IMR-90 (cell line): ENCODE results near the gene PTCH1. TPM values are rescaled to one million over a fixed set of nuclear protein-coding genes. Genes with fewer than 3 reads are reported as not detected.
A peak's percentile ranks its signal among the peaks of the same experiment; 100 is the strongest.

Experiments used
- ATAC-seq: fragments of 200-7000 bp; cut with Tn5 transposase; 2 replicates; pipeline ENCODE4 v1.9.1; 2020; ENCODE audit warnings: low read depth, mild to moderate bottlenecking, moderate library complexity
- BruUV-seq: library from RNA; stranded (reverse); fragments of 400-500 nt; replicated peaks from 2 replicates; lab custom pipeline; 2021; lab: Mats Ljungman, UMichigan
- CTCF ChIA-PET: fragments of 300-600 bp; formaldehyde crosslinking; extraction: SDS; loops from one replicate; lab custom pipeline; 2021; ENCODE audit warnings: antibody characterized with exemption; lab: Yijun Ruan, JAX
- POLR2A ChIA-PET: fragments of 300-600 bp; sonication (Branson Sonifier 250); formaldehyde crosslinking; loops from one replicate; lab custom pipeline; 2022; ENCODE audit warnings: antibody characterized with exemption; ENCODE audit not compliant: unreplicated experiment; lab: Charles Lee
- DNase-seq: peaks from one replicate; pipeline ENCODE4 v3.0.0; 2013
- H2AFZ ChIP-seq: replicated peaks from 2 replicates; pipeline ENCODE3; 2013; ENCODE audit warnings: low read length, mild to moderate bottlenecking; ENCODE audit not compliant: poor library complexity
- H2AK5ac ChIP-seq: 2 replicates; pipeline ENCODE4 v1.6.1; 2013; ENCODE audit warnings: low read depth, low read length, inconsistent platforms
- H2AK9ac ChIP-seq: replicated peaks from 2 replicates; pipeline ENCODE3; 2013; ENCODE audit warnings: mild to moderate bottlenecking, low read depth, low read length, moderate library complexity; ENCODE audit not compliant: poor library complexity
- H2BK120ac ChIP-seq: 2 replicates; pipeline ENCODE4 v1.6.1; 2013; ENCODE audit warnings: low read depth, low read length, inconsistent platforms
- H2BK15ac ChIP-seq: 3 replicates; pipeline ENCODE4 v1.6.1; 2013; ENCODE audit warnings: low read depth, low read length, inconsistent platforms
- H2BK20ac ChIP-seq: 2 replicates; pipeline ENCODE4 v1.6.1; 2013; ENCODE audit warnings: low read depth, mild to moderate bottlenecking, inconsistent platforms, low read length, moderate library complexity
- H2BK5ac ChIP-seq: 2 replicates; pipeline ENCODE4 v1.6.1; 2013; ENCODE audit warnings: mild to moderate bottlenecking, low read depth, low read length, inconsistent platforms; ENCODE audit not compliant: poor library complexity, severe bottlenecking
- H3K14ac ChIP-seq: replicated peaks from 2 replicates; pipeline ENCODE4 v1.6.1; 2013; ENCODE audit warnings: low read depth, low read length, inconsistent platforms
- H3K18ac ChIP-seq: 2 replicates; pipeline ENCODE4 v1.6.1; 2013; ENCODE audit warnings: low read depth, low read length, control low read depth
- H3K23ac ChIP-seq: 2 replicates; pipeline ENCODE4 v1.6.1; 2013; ENCODE audit warnings: low read depth, low read length, inconsistent platforms
- H3K27ac ChIP-seq: 2 replicates; pipeline ENCODE4 v1.5.1; 2013; ENCODE audit warnings: mild to moderate bottlenecking, control low read depth, low read length; ENCODE audit not compliant: insufficient read depth
- H3K27me3 ChIP-seq: 2 replicates; pipeline ENCODE4 v1.6.1; 2013; ENCODE audit warnings: low read length; ENCODE audit not compliant: control insufficient read depth, insufficient read depth
- H3K36me3 ChIP-seq: 2 replicates; pipeline ENCODE4 v1.6.1; 2013; ENCODE audit warnings: low read length, mixed read lengths; ENCODE audit not compliant: control insufficient read depth, insufficient read depth
- H3K4ac ChIP-seq: 2 replicates; pipeline ENCODE4 v1.6.1; 2013; ENCODE audit warnings: low read depth, low read length, inconsistent platforms
- H3K4me1 ChIP-seq: 2 replicates; pipeline ENCODE4 v1.6.1; 2013; ENCODE audit warnings: low read length, mixed read lengths; ENCODE audit not compliant: control insufficient read depth, insufficient read depth
- H3K4me2 ChIP-seq: 2 replicates; pipeline ENCODE4 v1.6.1; 2013; ENCODE audit warnings: low read depth, mild to moderate bottlenecking, control low read depth, low read length, moderate library complexity
- H3K4me3 ChIP-seq: 2 replicates; pipeline ENCODE4 v1.5.1; 2013; ENCODE audit warnings: low read depth, mild to moderate bottlenecking, control low read depth, low read length, moderate library complexity; ENCODE audit not compliant: insufficient read depth
- H3K56ac ChIP-seq: 2 replicates; pipeline ENCODE4 v1.6.1; 2013; ENCODE audit warnings: low read length, inconsistent platforms; ENCODE audit not compliant: insufficient read depth; ENCODE audit errors: extremely low read depth
- H3K79me1 ChIP-seq, 2 experiments: 2 replicates each; pipeline ENCODE4 v1.6.1; 2013; ENCODE audit warnings: low read length in 2 of 2, inconsistent platforms in 1 of 2, low read depth in 1 of 2
- H3K9ac ChIP-seq: 2 replicates; pipeline ENCODE4 v1.6.1; 2013; ENCODE audit warnings: low read depth, low read length, control low read depth
- H3K9me1 ChIP-seq: 2 replicates; pipeline ENCODE4 v1.6.1; 2013; ENCODE audit warnings: low read length, inconsistent platforms; ENCODE audit not compliant: insufficient read depth
- H3K9me3 ChIP-seq: 2 replicates; pipeline ENCODE4 v1.6.1; 2013; ENCODE audit warnings: low read length; ENCODE audit not compliant: control insufficient read depth, insufficient read depth
- H4K20me1 ChIP-seq: 2 replicates; pipeline ENCODE4 v1.6.1; 2013; ENCODE audit warnings: low read length, inconsistent platforms; ENCODE audit not compliant: insufficient read depth
- H4K5ac ChIP-seq: 2 replicates; pipeline ENCODE4 v1.6.1; 2013; ENCODE audit warnings: mild to moderate bottlenecking, low read depth, low read length, control low read depth
- H4K8ac ChIP-seq, 2 experiments: 2 replicates each; pipeline ENCODE4 v1.6.1; 2013; ENCODE audit warnings: low read depth in 2 of 2, low read length in 2 of 2, control low read depth in 1 of 2, inconsistent platforms in 1 of 2
- H4K91ac ChIP-seq: 2 replicates; pipeline ENCODE4 v1.6.1; 2013; ENCODE audit warnings: low read depth, low read length, inconsistent platforms; ENCODE audit not compliant: insufficient read depth
- BHLHE40 ChIP-seq: fragments of 150-350 bp; IDR thresholded peaks from 2 replicates; pipeline ENCODE4 v1.6.1; 2016; ENCODE audit warnings: mild to moderate bottlenecking, low read depth, low read length
- CEBPB ChIP-seq: IDR thresholded peaks from 2 replicates; pipeline ENCODE4 v1.6.1; 2012; ENCODE audit warnings: low read depth, low read length, improper control_type of control experiment
- CHD1 ChIP-seq: IDR thresholded peaks from 2 replicates; pipeline ENCODE4 v1.6.1; 2012; ENCODE audit warnings: low read depth, low read length, improper control_type of control experiment
- CTCF ChIP-seq: conservative IDR thresholded peaks from 2 replicates; pipeline ENCODE4 v1.5.1; 2012; ENCODE audit warnings: mild to moderate bottlenecking, low read depth, low read length, improper control_type of control experiment
- ELK1 ChIP-seq: fragments of 150-350 bp; IDR thresholded peaks from 2 replicates; pipeline ENCODE4 v1.6.1; 2016; ENCODE audit warnings: low read depth, mild to moderate bottlenecking, low read length, moderate library complexity, borderline replicate concordance
- FOS ChIP-seq: fragments of 150-350 bp; IDR thresholded peaks from 2 replicates; pipeline ENCODE4 v1.6.1; 2016; ENCODE audit warnings: low read depth, low read length
- MAFK ChIP-seq: IDR thresholded peaks from 2 replicates; pipeline ENCODE4 v1.6.1; 2012; ENCODE audit warnings: low read depth, low read length, improper control_type of control experiment
- MAZ ChIP-seq: IDR thresholded peaks from 2 replicates; pipeline ENCODE4 v1.6.1; 2012; ENCODE audit warnings: low read depth, mild to moderate bottlenecking, low read length, improper control_type of control experiment, moderate library complexity, borderline replicate concordance
- MXI1 ChIP-seq: IDR thresholded peaks from 2 replicates; pipeline ENCODE4 v1.6.1; 2012; ENCODE audit warnings: low read depth, mild to moderate bottlenecking, low read length, moderate library complexity, borderline replicate concordance
- NFE2L2 ChIP-seq: fragments of 150-350 bp; IDR thresholded peaks from 2 replicates; pipeline ENCODE4 v1.6.1; 2016; ENCODE audit warnings: low read depth, mild to moderate bottlenecking, low read length
- POLR2A ChIP-seq: IDR thresholded peaks from 2 replicates; pipeline ENCODE4 v1.6.1; 2012; ENCODE audit warnings: mild to moderate bottlenecking, low read depth, low read length
- RAD21 ChIP-seq: IDR thresholded peaks from 2 replicates; pipeline ENCODE4 v1.6.1; 2012; ENCODE audit warnings: low read length, improper control_type of control experiment
- RCOR1 ChIP-seq: IDR thresholded peaks from 2 replicates; pipeline ENCODE4 v1.6.1; 2012; ENCODE audit warnings: mild to moderate bottlenecking, low read length, improper control_type of control experiment; ENCODE audit not compliant: insufficient replicate concordance
- RFX5 ChIP-seq: IDR thresholded peaks from 2 replicates; pipeline ENCODE4 v1.8.0; 2012; ENCODE audit warnings: low read depth, mild to moderate bottlenecking, low read length, moderate library complexity
- SMC3 ChIP-seq: fragments of 150-350 bp; IDR thresholded peaks from 2 replicates; pipeline ENCODE4 v1.6.1; 2016; ENCODE audit warnings: low read depth, mild to moderate bottlenecking, antibody characterized with exemption, low read length, moderate library complexity
- USF2 ChIP-seq: fragments of 150-350 bp; IDR thresholded peaks from 2 replicates; pipeline ENCODE4 v1.6.1; 2017; ENCODE audit warnings: mild to moderate bottlenecking, antibody characterized with exemption, low read length, low read depth
- WGBS, 2 experiments: methylation state at CpG; one replicate each; pipeline versions ENCODE4 v1.1.5 to v1.1.7; 2013; ENCODE audit warnings: missing lambda C conversion rate in 2 of 2; ENCODE audit not compliant: insufficient read length in 1 of 2; ENCODE audit errors: extremely low coverage in 2 of 2; 5-methylcytosine and 5-hydroxymethylcytosine counted together
- dilution Hi-C: fragments of 300-500 bp; cut with HindIII; formaldehyde crosslinking; loops from one replicate; pipeline ENCODE4 v1.14.3; 2018; ENCODE audit warnings: low sequenced_read_pairs; ENCODE audit not compliant: unreplicated experiment
- in situ Hi-C: fragments of 300-500 bp; cut with MboI; formaldehyde crosslinking; loops from 3 replicates; pipeline ENCODE4 v1.14.3; 2019; ENCODE audit warnings: low sequenced_read_pairs, inconsistent platforms, mixed read lengths
- intact Hi-C: fragments of 100-400 bp; cut with micrococcal nuclease; formaldehyde crosslinking; loops from 2 replicates; pipeline ENCODE4 v1.10.0; 2022
- polyA plus RNA-seq, 3 experiments: library from polyadenylated mRNA; depleted of rRNA; stranded (reverse); fragments of >200 nt; gene quantifications; 2 replicates each; pipeline ENCODE4 v1.2.3, GENCODE V29; 2012; ENCODE audit warnings: low replicate concordance in 1 of 3
- total RNA-seq: library from RNA; depleted of rRNA; stranded (reverse); fragments of >200 nt; gene quantifications from 2 replicates; pipeline ENCODE4 v1.2.3, GENCODE V29; 2012

PTCH1 gene
- total and polyA plus RNA-seq, 2 of the 4 experiments (the other 2 are of a cell fraction) = 4.1 to 5.0 TPM

- Histone ChIP-seq H2BK120ac (no peak overlapping the region; the same call in 1 of the 2 replicates), H3K27ac (no peak overlapping the region), H2AFZ (no peak overlapping the region), H4K8ac (no peak overlapping the region), H3K27me3 (no peaks in the 10 kb centered on the region), H4K20me1 (peaks cover 35% of the 10 kb centered on the region), H2BK5ac (no peak overlapping the region), H2AK5ac (no peak overlapping the region; the same call in 1 of the 2 replicates), H4K5ac (no peak overlapping the region), H3K23ac (no peak overlapping the region), H3K9ac (no peak overlapping the region), H3K18ac (no peak overlapping the region), H3K9me1 (peaks cover 11% of the 10 kb centered on the region), H2BK20ac (peak overlapping the region; percentile 1; the same call in 1 of the 2 replicates), H3K4me1 (peaks cover 3% of the 10 kb centered on the region; the same call in 1 of the 2 replicates), H2AK9ac (no peak overlapping the region), H3K56ac (no peak overlapping the region), H3K36me3 (peaks cover 6% of the 10 kb centered on the region; the same call in 1 of the 2 replicates), H3K4me3 (no peak overlapping the region), H3K4me2 (no peak overlapping the region; the same call in 1 of the 2 replicates), H3K79me1 (peaks cover 11 to 32% of the 10 kb centered on the region in 2 experiments; a peak in 3 of 4 replicates), H3K4ac (no peak overlapping the region), H2BK15ac (no peak overlapping the region), H3K9me3 (no peaks in the 10 kb centered on the region), H3K14ac (0 out of 2 replicates have a peak overlapping the region, but pooled peaks have one; percentile 34), H4K91ac (no peak overlapping the region)
- dilution Hi-C loops (no loop called here), in situ Hi-C loops (no loop called here), intact Hi-C loops (no loop called here)
- ChIA-PET CTCF (interaction anchor here (1.1 kb wide), 1 partner anchor 222 kb away, joined by 3 read pairs; no protein-coding TSS in a partner anchor), POLR2A (no interaction called here)
- TF ChIP-seq CEBPB (no peak), POLR2A (no peak), SMC3 (no peak), RAD21 (no peak), CTCF (no peak), FOS (no peak), MAFK (no peak), BHLHE40 (no peak), RCOR1 (no peak), CHD1 (no peak), MAZ (no peak), ELK1 (no peak), RFX5 (no peak), USF2 (no peak), MXI1 (no peak), NFE2L2 (no peak)
- DNase-seq = no peak
- WGBS, 2 experiments = 95% methylated on average over 3 of the region's 5 CpGs; no CpG with 5 or more reads in 1 of the 2 experiments
- no TSS peak for BruUV-seq
- no peak for ATAC-seq
Measured at GRCh38 chr9:95486318-95486717, 30.5 kb downstream of the PTCH1 start.
